Measurements from ENCODE around the gene PRR16. TPM values are rescaled to one million over a fixed set of nuclear protein-coding genes. Genes with fewer than 3 reads are reported as not detected.

Gene PRR16
- total RNA-seq, 3 donors from 2014 or later = 1.2 to 9.6 (median 3.6) TPM

DNA sequence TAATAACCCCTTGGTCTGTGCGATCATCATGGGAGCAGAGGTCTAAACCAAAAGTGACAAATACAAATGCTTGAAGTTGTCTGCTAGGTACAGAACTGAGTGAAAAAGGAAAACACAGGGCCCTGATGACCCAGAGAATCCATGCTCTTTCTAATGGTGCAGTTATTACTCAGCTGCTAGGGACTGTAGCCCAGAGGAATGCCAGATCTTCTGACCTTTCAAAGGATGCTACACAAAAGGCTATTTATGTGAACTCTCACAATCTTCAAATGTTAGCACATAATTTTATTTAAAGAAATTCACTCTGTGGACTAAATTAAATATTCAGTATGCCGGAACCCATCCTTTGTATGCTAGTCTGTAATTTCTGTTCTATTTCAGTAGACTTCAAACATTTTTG, 79.9 kb downstream of the PRR16 start:
- Histone ChIP-seq H3K27me3 (no peaks in the 10 kb centered on the region), H3K36me3 (no peaks in the 10 kb centered on the region), H3K9me3 (no peaks in the 10 kb centered on the region), H3K4me3 (no peak overlapping the region), H3K27ac (no peak overlapping the region), H3K4me1 (no peaks in the 10 kb centered on the region)
- intact Hi-C loops (cut with DNase I; ENCODE audit: low total_unique reads) = no loop called here
- DNase-seq (ENCODE audit: low spot score in 2 of 2) = no peak
- TF ChIP-seq, protein P1, sequence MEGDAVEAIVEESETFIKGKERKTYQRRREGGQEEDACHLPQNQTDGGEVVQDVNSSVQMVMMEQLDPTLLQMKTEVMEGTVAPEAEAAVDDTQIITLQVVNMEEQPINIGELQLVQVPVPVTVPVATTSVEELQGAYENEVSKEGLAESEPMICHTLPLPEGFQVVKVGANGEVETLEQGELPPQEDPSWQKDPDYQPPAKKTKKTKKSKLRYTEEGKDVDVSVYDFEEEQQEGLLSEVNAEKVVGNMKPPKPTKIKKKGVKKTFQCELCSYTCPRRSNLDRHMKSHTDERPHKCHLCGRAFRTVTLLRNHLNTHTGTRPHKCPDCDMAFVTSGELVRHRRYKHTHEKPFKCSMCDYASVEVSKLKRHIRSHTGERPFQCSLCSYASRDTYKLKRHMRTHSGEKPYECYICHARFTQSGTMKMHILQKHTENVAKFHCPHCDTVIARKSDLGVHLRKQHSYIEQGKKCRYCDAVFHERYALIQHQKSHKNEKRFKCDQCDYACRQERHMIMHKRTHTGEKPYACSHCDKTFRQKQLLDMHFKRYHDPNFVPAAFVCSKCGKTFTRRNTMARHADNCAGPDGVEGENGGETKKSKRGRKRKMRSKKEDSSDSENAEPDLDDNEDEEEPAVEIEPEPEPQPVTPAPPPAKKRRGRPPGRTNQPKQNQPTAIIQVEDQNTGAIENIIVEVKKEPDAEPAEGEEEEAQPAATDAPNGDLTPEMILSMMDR (IDR thresholded peaks at IDR 0.05) = no peak
- TF ChIP-seq POLR2AphosphoS5 (IDR thresholded peaks at IDR 0.05) (no peak), POLR2A (IDR thresholded peaks at IDR 0.05) (no peak)

DNA sequence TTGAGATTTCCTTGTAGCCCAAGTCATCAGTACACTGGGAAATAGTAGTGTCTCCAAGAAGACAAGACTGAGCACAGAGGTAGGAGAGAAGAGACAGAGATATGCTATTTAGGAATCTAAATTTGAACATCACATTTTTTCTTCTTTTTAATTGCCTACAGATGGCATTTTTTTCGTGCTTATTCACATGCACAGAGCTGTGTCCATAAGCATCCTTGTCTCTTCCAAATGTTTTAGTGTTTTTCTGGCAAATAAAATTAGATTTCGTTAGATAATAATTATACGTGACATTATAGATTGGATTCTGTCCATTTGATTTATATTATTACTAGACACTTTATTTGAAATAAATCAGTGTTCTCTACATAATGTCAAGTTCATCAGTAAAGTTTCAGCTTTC, 80.9 kb downstream of the PRR16 start:
- Histone ChIP-seq H3K27me3 (no peaks in the 10 kb centered on the region), H3K9me3 (no peaks in the 10 kb centered on the region), H3K27ac (no peak overlapping the region), H3K4me1 (no peaks in the 10 kb centered on the region), H3K36me3 (no peaks in the 10 kb centered on the region), H3K4me3 (no peak overlapping the region)
- TF ChIP-seq POLR2A (IDR thresholded peaks at IDR 0.05) = no peak
- intact Hi-C loops (cut with DNase I; ENCODE audit: low total_unique reads) = no loop called here
- no peak for DNase-seq (ENCODE audit: low spot score in 2 of 2)

DNA sequence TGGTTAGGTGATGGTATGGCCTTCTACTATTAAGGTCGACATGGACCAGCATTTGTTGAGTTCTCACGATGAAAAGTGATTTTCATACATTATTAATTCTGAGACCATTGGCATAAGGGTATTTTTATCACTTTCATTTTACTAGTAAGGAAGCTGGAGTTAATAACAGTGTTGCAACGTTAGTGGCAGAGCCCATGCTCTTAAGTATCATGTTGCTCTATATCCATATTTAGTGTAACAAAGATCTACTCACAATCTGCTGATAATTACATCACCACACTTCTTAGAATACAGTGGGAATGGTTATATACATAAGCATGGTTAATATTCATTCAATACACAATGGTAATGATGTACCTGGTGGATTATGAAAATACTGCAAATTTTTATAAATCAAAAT, 81.9 kb downstream of the PRR16 start:
- Histone ChIP-seq H3K9me3 (no peaks in the 10 kb centered on the region), H3K27ac (no peak overlapping the region), H3K27me3 (no peaks in the 10 kb centered on the region), H3K4me3 (no peak overlapping the region), H3K4me1 (no peaks in the 10 kb centered on the region), H3K36me3 (no peaks in the 10 kb centered on the region)
- DNase-seq (ENCODE audit: low spot score in 2 of 2) = no peak
- intact Hi-C loops (cut with DNase I; ENCODE audit: low total_unique reads) = no loop called here
- TF ChIP-seq POLR2A (IDR thresholded peaks at IDR 0.05) (no peak), POLR2AphosphoS5 (IDR thresholded peaks at IDR 0.05) (no peak)
- TF ChIP-seq, protein P1 (IDR thresholded peaks at IDR 0.05) = no peak

DNA sequence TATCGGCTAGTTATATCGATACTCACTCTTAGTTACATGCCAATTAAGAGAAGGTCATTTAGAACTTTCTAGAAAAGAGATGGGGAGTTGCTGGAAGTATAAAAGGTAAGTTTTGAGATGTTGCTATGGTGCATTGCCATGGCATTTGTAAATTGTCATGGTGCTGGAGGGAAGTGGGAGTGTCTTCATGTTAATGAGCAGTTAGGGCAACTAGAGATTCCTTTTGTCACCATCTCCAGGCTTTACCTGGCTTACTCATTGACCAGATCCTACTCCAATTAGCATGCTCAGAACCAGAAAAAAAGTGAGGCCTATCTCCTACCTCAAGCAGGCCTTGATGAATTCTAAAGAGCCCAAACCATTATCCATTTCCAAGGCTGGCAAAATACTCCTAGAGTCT, 82.8 kb downstream of the PRR16 start:
- no peak for TF ChIP-seq POLR2AphosphoS5 (IDR thresholded peaks at IDR 0.05)
- no peak for TF ChIP-seq POLR2A (IDR thresholded peaks at IDR 0.05)
- TF ChIP-seq, protein P1 (IDR thresholded peaks at IDR 0.05) = no peak
- intact Hi-C loops (cut with DNase I; ENCODE audit: low total_unique reads) = no loop called here
- no peaks in the 10 kb centered on the region for H3K4me1 ChIP-seq
- H3K4me3 ChIP-seq = no peak overlapping the region
- DNase-seq (ENCODE audit: low spot score in 2 of 2) = no peak
- no peaks in the 10 kb centered on the region for H3K36me3 ChIP-seq
- no peaks in the 10 kb centered on the region for H3K9me3 ChIP-seq
- H3K27ac ChIP-seq = no peak overlapping the region
- no peaks in the 10 kb centered on the region for H3K27me3 ChIP-seq

DNA sequence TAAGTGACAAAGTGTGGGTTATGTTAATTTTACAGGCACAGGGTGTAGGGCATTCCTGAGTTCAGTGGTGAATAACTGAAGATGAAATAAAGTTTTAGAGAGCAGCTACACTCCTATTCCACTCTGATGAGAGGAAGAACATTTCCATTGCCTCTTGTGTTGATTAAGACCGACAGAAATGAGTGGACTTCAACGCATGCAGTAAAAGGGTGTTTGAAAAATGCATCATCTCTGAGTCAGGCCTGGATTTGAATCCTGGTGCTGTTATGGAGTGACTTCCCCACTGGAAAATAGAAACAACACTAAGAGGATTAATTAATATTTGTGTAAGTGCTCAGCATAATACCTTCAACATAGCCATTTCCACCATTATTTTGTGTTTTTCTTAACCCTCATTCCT, 86.3 kb downstream of the PRR16 start:
- H3K4me1 ChIP-seq = no peaks in the 10 kb centered on the region
- no peak for TF ChIP-seq POLR2AphosphoS5 (IDR thresholded peaks at IDR 0.05)
- TF ChIP-seq, protein P1 (IDR thresholded peaks at IDR 0.05) = no peak
- TF ChIP-seq POLR2A (IDR thresholded peaks at IDR 0.05) = no peak
- no peak overlapping the region for H3K4me3 ChIP-seq
- no peak for DNase-seq (ENCODE audit: low spot score in 2 of 2)
- no peaks in the 10 kb centered on the region for H3K9me3 ChIP-seq
- H3K27ac ChIP-seq = no peak overlapping the region
- H3K27me3 ChIP-seq = no peaks in the 10 kb centered on the region
- no peaks in the 10 kb centered on the region for H3K36me3 ChIP-seq
- intact Hi-C loops (cut with DNase I; ENCODE audit: low total_unique reads) = no loop called here

GRCh38 chr5:120552638-120553037, 88.5 kb downstream of the PRR16 start:
- H3K27me3 ChIP-seq = no peaks in the 10 kb centered on the region
- no peaks in the 10 kb centered on the region for H3K9me3 ChIP-seq
- intact Hi-C loops (cut with DNase I; ENCODE audit: low total_unique reads) = no loop called here
- H3K4me3 ChIP-seq = no peak overlapping the region
- H3K36me3 ChIP-seq = no peaks in the 10 kb centered on the region
- H3K4me1 ChIP-seq = no peaks in the 10 kb centered on the region
- H3K27ac ChIP-seq = no peak overlapping the region
- DNase-seq (ENCODE audit: low spot score in 2 of 2) = no peak
- TF ChIP-seq POLR2A (IDR thresholded peaks at IDR 0.05) = no peak
- no peak for TF ChIP-seq POLR2AphosphoS5 (IDR thresholded peaks at IDR 0.05)
- TF ChIP-seq, protein P1 (IDR thresholded peaks at IDR 0.05) = no peak
